IPS DF 4.7 (cell line): ENCODE data around the gene LDLRAD3.

Source experiments
- DNase-seq: peaks from one replicate; pipeline ENCODE4 v3.0.0-alpha.2; 2013; ENCODE audit warnings: low spot score; ENCODE audit errors: extremely low read depth

The LDLRAD3 gene

DNA sequence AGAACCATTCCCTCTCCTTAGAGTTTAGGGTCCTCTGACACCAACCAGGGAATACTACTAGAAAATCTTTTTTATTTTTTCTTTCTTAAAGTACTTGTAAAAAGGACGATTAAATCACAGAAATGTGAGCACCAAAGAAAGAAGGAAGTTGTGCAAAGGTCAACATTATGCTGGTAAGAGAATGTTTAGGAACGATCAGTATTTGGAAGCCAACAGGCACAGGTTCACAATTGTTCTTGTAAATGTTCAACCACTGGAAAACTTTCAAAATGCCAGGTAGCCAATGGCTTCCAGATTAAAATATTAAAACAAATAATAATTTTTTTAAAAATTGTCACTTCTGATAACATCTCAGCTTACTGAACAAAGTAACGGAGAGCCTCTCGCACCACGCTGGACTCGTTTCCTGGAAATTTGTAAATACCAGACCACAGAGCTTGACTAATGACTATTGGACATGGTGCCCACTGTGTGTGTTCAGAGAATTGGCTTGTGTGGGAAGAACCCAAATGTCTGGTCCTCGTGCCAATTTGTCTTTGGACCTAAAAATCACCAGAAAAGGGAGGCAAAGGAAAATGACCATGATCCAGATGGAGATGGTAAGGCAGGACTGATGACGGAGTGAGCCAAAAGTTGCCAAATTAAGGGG lies 324.6 kb downstream of the LDLRAD3 start:
- DNase-seq = no peak

DNA sequence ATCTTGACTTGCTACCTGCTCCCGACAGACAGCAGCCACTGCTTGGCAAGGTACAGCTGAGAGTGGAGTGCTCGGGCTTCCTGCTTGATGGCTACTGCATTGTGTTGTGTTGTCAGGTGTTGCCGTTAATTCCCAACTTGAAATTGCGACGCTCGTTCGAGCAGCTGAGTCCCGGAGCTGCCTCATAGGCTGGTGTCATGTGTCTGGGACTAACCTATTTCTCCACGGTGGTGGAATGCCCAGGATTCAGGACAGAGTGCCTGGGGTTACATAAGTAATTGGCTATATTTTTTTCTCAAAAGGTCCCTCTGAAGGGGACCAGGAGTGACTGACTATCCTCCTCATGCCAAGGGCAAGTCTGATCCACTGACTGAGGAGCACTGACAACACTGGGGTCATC lies 326.8 kb downstream of the LDLRAD3 start:
- no peak for DNase-seq

DNA sequence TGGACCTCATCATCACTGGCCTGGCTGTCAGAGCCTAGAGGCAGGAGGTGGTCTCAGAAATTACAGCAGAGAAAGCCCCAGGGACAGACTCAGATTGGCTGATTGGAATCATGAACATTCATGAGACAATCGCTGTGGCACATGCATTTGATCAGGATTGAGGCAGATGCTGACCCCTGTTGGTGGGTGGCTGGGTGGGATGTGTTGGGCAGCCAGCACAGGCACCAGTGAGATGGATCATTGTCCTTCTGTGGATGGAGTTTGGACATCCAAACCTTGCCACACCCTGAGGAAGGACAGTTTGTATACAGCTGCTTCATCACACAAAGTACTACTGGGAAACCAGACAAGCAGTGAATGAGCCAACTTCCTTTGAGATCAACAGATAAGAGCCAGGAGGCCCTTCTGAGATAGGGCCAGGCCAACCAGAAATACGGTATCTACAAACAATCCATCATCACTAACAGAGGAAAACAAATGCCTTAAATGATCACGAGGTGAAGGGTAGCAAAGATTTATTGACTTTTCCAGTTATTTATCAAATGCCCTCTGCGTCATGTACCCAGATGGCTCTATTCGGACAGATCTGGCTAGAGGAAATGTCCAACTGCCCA lies 328.0 kb downstream of the LDLRAD3 start:
- no peak for DNase-seq

DNA sequence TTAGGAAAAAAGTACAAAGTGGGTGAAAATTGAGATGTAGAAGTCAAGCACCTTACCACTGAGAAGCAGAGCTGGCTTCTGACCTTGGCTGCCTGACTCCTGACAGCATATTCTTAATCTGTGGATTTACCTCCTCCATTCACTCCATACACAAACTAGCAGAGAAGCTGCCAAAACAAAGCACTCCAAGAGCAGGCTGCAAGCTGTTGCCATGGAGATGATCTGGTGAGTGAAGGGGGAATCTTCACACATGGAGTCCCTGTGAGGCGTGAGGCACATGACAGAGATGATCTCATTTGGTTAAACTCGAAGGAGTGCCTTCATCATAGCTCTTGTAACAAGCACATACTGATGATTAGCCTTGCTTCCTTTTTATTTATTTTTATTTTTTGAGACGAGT lies 329.2 kb downstream of the LDLRAD3 start:
- no peak for DNase-seq

DNA sequence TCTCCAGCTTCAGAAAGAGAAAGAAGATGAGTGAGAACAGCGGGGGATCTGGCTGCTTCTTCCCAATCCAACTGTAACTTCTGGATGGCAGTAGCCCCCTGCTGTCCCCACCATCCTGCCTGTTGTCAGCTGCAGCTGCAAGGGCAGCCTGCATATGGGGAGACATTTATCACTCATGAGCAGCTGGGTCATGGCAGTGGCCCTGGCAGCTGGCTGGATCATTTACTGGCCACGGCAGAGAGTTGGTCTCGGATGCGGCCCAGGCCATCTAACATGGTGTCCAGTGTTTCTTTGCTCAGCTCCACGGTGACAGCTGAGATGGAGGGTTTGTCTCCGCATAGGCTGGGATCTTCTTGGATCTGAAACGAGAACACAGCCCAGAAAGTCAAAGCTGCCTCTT lies 330.6 kb downstream of the LDLRAD3 start:
- DNase-seq = no peak

DNA sequence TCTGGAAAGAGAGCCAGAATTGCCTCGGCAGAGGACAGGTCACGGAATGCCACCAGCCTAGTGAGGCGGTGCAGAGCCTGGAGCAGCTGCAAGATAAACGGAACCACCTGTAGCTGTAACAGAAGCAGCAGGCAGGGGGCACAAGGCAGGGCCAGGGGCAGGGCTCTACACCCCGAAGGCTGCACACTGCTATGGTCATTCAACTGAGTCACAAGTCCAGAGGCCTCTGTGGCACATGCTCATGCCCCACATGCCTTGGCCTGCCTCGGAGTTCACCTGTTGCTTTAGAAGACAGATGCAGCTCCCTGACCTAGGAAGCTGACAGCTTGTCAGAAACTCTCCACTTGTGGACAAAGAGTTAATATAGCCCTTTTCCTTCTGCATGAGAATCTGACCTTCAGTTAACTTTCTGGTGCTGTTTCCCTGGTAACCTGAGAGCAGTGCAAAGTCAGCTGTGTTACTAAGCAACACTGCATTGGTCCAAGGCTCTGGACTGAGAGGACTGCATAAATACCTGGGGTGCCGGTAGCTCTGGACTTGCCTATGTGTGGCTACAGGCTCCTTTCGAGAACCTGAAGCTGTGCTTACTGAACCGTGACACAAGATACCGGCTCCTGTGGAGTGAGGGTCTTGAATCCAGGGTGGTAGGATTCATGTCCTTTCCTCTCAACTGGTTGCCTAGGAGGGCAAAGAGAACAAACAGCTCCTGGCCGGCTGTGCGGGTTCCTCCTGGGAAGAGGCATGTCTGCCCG lies 334.8 kb downstream of the LDLRAD3 start:
- DNase-seq = no peak

DNA sequence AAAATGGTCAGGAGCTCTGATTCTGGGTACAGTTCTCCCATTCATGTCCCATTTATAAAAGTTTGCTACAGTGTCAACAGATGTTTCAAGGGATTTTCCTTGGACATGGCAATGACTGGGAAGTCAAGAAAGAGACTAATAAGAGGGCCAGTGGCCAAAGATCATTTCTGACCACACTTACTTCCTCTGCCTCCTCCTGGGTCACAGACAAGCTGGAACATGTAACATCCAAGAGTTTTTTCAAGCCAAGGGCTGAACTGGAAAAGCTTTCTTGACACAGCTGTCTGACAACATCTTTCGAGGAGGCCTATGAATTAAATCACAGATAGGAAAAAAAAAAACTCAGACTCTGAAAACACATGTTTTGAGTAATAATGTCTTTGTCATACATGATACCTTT lies 336.7 kb downstream of the LDLRAD3 start:
- DNase-seq = no peak
